ENCODE results near the gene THBS1.

THBS1 gene
- 90.8 to 107 reads per million in 2 donors for total RNA-seq

DNA sequence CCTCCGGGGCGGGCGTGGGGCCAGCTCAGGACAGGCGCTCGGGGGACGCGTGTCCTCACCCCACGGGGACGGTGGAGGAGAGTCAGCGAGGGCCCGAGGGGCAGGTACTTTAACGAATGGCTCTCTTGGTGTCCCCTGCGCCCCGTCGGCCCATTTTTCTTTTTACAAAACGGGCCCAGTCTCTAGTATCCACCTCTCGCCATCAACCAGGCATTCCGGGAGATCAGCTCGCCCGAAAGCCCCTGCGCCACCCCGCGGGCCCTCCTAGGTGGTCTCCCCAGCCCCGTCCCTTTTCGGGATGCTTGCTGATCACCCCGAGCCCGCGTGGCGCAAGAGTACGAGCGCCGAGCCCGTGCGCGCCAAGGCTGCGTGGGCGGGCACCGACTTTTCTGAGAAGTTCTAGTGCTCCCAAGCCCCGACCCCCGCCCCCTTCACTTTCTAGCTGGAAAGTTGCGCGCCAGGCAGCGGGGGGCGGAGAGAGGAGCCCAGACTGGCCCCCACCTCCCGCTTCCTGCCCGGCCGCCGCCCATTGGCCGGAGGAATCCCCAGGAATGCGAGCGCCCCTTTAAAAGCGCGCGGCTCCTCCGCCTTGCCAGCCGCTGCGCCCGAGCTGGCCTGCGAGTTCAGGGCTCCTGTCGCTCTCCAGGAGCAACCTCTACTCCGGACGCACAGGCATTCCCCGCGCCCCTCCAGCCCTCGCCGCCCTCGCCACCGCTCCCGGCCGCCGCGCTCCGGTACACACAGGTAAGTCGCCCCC lies at the start of gene THBS1:
TSS of gene THBS1 (plus strand) at position 595 of the 757 bp plus-strand sequence. CDS start 779 bp downstream, outside the sequence.
- DNase-seq, result peak; percentile 20

GRCh38 chr15:39534996-39535395 lies 45.9 kb upstream of the THBS1 start:
- no peak for DNase-seq

- no peak for DNase-seq
Observed at GRCh38 chr15:39535466-39535865, 45.4 kb upstream of the THBS1 start.

DNA sequence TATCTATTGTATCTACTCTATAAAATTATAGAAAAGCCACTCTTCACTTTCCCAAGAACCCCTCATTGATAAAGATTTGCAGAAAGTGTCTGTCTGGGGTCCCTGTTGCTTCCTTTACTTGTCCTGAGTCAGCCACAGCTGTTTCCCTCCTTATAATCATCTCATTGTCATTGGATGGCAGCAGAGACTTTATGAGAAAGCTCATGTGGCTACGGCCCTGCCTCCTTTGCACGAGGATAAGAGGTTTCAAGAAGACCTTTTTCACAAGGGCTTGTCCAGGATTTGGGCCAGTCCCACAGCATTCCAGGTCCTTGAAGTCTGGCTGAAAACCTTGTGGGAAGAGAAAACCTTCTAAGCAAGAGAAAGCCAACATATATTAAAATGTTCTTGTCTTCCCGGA lies 41.9 kb upstream of the THBS1 start:
- no peak for DNase-seq

DNA sequence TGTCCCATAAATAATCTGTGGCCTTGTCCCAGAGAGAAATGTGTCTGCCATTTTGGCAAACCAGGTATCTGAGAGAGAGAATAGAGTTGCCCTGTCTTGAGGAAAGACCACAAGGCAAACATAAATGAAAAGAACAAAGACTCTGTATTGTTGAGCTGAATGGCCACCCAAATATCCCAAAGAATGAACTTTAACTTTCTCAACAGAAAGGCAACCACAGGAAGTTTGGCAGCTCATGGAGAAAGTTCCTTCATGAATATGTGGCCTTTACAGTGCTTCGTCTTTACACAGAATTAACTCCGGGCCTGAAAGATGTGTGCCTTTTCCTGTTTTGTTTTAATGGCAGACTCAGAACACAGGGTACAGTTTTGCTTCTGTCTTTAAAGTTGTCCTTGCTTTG lies 41.4 kb upstream of the THBS1 start:
- DNase-seq, result no peak

GRCh38 chr15:39539973-39540558 lies 40.8 kb upstream of the THBS1 start:
- DNase-seq, result no peak

GRCh38 chr15:39542385-39543065 lies 38.4 kb upstream of the THBS1 start:
- no peak for DNase-seq

DNA sequence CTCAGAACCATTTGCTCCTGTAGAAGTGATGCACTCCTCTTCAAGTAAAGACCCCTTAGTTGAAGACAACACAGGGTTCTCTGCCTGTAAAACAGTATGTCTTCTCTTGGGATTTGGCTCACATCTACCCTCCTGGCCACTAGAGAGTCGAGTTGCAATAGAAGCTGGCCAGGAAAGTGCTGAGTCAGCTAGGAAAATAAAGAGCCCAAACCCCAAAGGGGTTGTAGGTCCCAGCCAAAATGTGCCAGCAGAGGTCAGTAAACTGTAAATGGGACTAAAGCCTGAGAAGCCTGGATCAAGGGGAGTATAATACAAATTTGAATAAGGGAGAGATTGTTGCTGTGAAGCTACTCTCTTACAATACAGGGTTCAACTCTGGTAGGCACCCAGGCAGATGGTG lies 37.2 kb upstream of the THBS1 start:
- no peak for DNase-seq

- no peak for DNase-seq
Observed at GRCh38 chr15:39546842-39547241, 34.0 kb upstream of the THBS1 start.

DNA sequence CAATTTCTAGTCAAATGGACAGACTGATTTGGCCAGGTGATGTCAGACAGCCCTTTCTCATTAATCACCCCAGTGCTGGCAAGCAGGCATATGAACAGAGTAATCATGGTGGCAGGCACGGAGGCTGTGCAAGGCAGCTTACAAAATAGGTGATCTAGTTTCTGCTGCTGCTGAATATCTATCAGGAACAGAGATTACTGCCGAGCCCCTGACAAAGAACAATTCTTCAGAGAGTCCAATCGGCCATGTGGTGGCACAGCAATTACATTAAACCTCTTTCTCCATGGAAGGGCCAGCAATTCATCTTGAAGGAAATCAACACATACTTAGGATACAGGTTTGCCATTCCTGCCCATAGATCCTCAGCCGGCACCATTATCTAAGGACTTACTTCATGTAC lies 32.3 kb upstream of the THBS1 start:
- no peak for DNase-seq

DNA sequence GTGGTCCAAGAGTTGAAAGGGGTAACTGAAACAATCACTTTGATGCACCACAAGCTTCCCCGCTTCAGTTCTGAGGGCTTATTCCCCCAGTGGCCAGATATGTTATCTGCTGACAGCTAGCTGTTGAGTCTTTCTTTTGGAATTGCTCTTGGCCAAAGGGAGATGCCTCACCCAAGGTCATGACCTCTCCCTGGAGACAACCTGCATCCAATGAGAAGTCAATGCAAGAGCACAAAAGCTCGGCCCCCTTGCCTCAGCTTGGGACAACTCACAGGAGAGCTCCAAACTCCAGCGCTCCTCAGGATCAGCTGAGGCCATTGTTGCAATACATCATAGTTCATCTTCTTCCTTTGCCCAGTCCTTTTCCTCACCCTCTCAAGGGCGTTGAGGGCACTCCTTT lies 31.0 kb upstream of the THBS1 start:
- DNase-seq, result no peak

DNA sequence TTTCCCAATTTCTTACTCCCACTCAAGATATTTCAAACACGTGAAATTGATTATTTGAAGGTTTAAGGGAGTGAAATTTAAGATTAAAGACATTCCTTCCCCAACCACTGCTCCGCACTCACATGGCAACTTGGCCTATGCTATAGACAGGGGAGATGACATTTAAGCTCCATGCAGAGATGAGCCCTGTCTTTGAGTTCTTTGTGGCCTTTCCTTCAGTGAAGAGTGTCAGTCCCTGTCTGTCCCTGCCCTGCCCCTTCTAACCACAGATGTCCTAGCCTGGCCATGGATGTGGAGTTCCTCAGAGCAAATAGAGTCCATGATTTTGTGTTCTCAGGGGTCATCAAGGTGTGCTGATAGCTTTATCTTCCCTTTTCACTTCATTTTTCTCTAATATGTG lies 29.4 kb upstream of the THBS1 start:
- DNase-seq, result no peak

- DNase-seq, result no peak
Observed at GRCh38 chr15:39552556-39552955, 28.3 kb upstream of the THBS1 start.

DNA sequence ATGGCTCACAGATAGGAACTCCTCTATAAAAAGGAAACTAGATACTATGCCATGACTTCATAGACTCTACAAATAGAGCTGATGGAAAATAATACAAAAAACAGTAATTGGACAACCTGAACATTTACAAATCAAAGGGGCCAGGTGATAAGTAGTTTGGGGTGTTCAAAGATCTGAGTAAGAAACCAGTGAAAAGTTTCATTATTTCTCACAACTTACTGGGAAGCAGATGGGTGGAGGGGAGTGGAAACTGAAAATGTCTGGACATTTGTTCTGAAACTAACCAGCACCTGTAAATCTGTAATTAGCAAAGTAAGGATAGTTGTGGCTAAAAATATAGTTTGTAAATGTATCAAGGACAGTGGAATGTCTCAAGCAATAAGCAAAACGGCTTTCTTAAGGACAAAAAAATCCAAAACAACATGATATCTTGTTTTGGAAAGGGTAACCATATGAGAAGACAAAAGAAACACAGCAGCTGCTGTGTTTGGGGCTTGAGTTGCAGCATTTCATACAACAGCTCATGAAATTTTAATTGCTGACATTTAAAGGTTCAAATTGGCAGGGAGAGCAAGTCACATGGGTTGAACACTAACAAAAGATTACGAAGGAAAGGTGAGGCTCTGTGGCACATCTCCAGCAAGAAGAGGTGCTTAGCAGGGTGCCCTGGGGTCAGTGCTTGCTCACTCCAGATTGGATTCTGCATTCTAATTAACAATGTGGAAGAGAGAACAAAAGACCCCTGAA lies 26.8 kb upstream of the THBS1 start:
- DNase-seq, result no peak

DNA sequence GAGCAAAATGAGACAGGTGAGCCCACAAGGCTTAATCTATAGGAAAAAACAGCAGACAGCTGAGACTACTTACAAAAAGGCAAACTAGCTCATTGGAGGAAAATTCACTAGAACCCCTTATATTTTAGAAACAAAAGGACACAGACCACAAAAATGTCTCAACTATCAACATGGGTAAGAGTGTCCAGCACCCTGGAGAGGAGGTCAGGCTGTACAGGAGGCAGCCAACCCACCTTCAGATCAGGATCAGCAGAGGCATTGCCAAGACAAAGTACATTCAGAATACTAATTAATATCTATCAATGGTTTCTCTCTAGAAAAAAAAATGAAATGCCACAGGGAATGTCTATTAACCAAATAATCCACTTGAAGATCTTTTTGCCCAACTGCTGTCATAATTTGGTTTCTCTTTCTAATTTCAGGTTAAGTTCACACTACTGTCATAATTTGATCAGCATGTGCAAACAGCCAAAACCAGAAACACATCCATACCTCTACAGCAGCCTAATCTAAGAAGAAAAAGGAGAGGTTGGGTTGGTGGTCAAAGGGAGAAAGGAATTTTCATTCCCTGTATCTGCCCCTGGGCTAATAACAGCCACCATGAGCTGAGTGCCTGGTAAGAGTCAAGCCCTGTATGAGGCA lies 26.0 kb upstream of the THBS1 start:
- DNase-seq, result no peak

DNA sequence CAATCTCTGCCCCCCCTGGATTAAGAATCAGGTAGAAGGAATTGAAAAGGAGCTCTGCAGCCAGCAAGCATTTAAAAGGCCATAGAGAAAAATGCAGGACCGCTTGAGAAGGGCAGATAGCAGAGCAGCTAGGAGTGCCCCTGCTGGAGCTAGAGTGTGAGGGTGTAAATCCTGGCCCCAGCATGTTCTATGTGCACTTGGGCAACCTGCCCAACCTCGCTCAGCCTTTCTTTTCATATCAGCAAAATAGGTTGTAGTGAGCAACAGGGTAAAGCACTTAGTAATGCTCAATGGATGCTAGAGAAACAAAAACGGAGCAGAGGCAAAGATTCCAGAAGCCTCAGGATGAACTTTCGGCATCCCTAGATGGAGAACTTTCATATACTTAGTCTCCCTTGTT lies 25.0 kb upstream of the THBS1 start:
- no peak for DNase-seq

- no peak for DNase-seq
Observed at GRCh38 chr15:39556461-39556860, 24.4 kb upstream of the THBS1 start.

GRCh38 chr15:39558421-39558820 lies 22.5 kb upstream of the THBS1 start:
- DNase-seq, result no peak

GRCh38 chr15:39564972-39565665 lies 15.8 kb upstream of the THBS1 start:
- DNase-seq, result no peak

DNA sequence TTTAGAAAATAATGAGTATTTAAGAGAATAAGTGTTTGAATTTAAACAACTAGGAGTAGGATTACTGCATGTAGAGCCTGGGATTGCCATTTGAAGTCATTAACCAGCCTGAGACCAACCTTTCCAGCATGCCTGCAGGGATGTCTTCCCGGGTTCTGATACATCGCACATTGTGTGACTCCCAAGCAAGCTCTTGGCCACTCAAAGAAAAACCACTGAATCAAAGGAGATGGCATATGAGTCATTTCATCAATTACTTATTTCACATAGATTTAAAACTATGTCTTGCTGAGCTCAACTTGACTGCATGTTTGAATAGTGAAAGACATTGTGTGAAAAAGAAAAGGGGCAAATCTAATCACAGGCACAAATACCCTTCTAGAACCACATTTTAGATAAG lies 15.0 kb upstream of the THBS1 start:
- DNase-seq, result no peak

DNA sequence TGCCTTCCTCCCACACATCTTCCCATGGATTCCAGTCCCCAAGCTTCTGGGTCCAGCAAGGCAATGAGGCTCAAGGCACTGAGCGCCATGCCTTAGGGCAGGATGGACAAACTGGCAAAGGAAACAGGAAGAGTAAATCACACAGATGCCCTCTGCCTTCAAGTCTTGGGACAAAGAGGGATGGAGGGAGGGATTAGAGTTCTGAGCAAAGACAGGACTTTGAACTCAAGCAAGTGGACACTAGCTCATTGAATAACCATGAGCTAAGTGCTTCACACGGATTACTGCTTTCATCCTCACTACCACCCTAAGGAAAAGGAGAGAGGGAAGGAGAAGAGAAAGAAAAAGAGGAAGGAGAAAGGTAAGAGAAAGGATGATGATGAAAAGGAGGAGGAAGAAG lies 7.6 kb upstream of the THBS1 start:
- DNase-seq, result no peak

DNA sequence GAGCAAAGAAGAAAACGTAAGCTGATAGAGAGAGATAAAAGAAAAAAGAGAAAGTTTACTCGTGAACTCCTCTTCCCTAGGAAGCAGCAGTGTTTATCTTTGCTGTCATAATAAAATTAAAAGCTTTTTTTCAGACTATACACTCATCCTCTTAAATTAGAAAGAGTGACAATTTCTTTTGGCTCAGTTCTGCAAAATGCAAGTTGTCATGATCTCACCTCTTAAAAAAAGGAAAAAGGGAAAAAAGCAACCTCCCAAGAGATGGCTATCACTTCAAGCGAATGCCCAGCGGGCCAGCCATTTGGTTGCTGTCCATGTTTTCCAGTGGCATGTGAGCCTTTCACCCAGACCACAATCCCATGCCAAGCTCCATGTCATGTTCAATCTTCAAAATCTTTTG lies 7.0 kb upstream of the THBS1 start:
- DNase-seq, result no peak
